Epithelial cell of esophagus (primary cell): ENCODE results near the gene MACROH2A1.

Source experiments
- DNase-seq: peaks from one replicate; pipeline ENCODE4 v3.0.0; 2010; ENCODE audit warnings: low read depth
- H3K4me3 ChIP-seq: 2 replicates; pipeline ENCODE4 v1.5.1; 2011; ENCODE audit warnings: mild to moderate bottlenecking, low read length, control low read depth
- TF ChIP-seq, protein P1 (sequence below): IDR thresholded peaks from 2 replicates; pipeline ENCODE4 v1.5.1; 2011; ENCODE audit warnings: low read depth, mild to moderate bottlenecking, low read length, control low read depth, inconsistent platforms; ENCODE audit not compliant: insufficient read depth; ENCODE audit errors: missing control alignments

The MACROH2A1 gene

DNA sequence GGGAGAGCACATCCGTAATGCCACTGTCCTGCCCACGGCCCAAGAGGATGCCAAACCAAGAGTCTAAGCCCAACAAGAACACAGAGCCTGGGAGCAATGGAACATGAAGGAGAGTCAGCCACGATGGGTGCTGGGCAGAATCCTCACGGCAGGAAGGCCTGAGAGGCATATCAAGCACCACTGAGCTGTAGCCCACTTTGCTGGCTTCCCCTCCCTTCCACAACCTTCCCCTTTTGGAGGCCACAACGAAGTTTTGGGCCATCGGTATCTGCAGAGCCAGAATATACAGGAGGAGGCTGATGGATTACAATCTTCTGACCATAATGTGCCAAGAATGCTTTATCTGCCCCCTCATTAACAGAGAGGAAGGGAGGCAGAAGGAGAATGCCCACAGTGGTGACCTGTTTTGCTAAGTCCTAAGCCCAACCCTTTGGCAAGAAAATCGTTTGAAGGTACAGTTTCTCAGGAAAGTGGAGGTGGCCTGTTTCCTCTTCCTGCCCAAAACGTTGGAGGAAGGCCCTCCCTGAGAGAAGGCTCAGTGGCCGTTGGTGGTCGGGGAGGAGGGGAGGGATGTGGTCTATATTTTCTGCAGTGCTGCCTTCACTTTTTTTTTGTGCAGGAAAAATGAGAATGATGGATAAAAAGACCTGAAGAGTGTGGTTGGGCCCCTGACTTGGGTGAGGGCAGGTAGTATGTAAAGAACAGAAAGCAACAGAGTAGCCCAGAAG lies 26.2 kb downstream of the MACROH2A1 start:
- H3K4me3 ChIP-seq = no peak overlapping the region

DNA sequence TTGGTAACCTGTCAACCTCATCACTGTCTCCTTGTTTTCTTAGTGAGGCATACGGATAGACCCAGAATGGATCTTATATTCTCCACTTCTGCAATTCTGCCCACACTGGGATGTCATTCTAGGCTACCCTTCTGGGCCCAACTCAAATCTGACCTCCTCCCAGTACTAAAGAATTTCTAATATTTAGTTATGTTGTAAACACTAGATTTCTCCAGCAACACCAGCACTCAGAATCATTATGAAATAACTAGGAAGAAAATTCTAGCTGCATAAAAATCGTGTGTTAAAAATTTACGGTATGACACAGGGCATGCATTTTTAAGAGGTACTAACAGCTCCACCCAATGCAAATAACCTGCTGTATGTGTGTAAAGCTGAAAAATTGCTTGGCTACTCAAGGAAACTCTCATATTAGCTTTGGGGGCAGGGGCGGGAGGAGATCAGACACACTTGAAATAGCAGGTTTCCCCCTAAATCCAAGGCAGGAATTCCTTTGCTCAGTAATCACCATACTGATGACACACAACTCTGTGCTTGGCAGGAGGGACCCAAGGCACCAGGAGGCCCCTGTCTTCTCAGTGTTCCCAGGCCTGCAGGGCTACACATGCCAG lies 27.3 kb downstream of the MACROH2A1 start:
- peak; percentile 28 for DNase-seq
- no peak overlapping the region for H3K4me3 ChIP-seq
- TF ChIP-seq, protein P1, sequence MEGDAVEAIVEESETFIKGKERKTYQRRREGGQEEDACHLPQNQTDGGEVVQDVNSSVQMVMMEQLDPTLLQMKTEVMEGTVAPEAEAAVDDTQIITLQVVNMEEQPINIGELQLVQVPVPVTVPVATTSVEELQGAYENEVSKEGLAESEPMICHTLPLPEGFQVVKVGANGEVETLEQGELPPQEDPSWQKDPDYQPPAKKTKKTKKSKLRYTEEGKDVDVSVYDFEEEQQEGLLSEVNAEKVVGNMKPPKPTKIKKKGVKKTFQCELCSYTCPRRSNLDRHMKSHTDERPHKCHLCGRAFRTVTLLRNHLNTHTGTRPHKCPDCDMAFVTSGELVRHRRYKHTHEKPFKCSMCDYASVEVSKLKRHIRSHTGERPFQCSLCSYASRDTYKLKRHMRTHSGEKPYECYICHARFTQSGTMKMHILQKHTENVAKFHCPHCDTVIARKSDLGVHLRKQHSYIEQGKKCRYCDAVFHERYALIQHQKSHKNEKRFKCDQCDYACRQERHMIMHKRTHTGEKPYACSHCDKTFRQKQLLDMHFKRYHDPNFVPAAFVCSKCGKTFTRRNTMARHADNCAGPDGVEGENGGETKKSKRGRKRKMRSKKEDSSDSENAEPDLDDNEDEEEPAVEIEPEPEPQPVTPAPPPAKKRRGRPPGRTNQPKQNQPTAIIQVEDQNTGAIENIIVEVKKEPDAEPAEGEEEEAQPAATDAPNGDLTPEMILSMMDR = no peak

More for the DNA sequence above, 26.2 kb downstream of the MACROH2A1 start:
- DNase-seq = no peak
- TF ChIP-seq, protein P1 = no peak

DNA sequence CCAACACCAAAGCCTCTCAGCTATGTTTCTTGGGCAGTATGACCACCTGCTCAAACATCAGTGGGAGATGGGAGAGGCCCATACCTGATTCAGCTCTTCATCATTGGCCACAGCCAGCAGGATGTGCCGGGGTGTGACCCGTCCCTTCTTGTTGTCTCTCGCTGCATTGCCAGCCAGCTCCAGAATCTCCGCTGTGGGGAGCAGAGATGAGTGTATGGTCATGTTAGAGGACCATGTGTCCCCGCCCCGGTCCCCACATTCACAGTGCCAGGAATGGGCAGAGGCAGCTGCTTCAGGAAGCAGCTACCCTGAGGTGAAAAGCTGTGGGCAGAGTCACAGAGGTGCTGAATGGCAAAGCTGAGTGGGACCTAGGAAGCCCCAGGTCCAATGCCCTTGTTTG lies 29.1 kb downstream of the MACROH2A1 start:
- DNase-seq = no peak
- H3K4me3 ChIP-seq = no peak overlapping the region
- TF ChIP-seq, protein P1 = no peak

DNA sequence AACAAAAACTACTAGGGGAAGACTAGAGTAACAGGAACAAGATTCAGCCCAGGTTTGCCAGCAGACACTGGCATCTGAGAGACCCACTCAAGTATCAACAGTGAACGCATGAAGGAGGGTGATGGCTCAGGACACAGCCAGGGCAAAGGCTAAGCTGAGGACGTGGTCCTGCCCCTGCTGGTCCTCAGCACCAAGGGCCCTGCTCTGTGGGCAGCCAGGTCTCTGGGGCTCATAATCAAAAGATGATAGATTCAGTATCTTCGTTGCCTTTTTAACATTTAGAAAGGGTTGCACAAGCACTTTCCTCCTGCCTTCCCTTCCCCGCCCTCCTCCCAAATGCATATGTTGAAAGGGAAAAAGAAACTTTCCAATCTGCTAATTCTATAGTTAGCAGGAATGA lies 31.5 kb downstream of the MACROH2A1 start:
- TF ChIP-seq, protein P1 = no peak
- no peak overlapping the region for H3K4me3 ChIP-seq
- no peak for DNase-seq

DNA sequence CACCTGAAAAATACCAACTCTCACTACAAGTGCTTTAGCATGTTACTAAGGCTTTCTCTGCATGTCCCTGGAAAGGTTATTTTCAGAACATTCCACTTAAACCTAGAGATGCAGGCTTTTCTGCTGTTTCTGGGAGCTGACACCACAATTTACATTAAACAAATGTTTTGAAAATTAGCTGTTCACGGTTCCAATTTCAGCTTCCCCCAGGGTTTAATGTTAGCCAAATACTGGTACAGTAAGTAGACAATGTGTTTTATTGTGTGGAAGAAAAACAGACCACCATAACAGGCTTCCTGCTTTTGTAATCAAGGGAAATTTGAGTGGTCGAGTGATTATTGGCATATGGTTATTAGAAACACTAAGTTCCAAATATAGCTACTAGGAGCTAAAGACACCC lies 32.0 kb downstream of the MACROH2A1 start:
- no peak for DNase-seq
- TF ChIP-seq, protein P1 = no peak
- no peak overlapping the region for H3K4me3 ChIP-seq

DNA sequence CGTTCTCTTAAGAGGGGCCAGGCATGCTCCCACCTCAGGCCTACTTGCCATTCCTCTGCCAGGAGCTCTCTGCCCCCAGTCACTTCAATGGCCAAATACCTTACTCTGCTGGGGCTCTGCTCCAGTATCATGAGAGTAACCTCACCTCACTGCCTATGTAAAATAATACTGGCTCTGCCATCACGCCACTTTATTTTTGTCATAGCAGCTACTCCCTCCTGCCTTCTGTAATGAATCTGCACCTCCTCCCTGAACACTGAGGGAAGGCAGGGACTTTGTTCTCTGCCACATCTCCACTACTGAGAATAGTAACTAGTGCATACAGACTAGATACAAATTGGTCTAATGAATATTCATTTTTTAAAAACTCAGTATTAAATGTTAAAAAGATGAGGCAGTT lies 33.8 kb downstream of the MACROH2A1 start:
- DNase-seq = no peak
- TF ChIP-seq, protein P1 = no peak
- H3K4me3 ChIP-seq = no peak overlapping the region
